HepG2 (cell line): ENCODE measurements around the gene CFAP97D1. TPM values are rescaled to one million over a fixed set of nuclear protein-coding genes. Genes with fewer than 3 reads are reported as not detected.

Experiments used
- CREBL2 ChIP-seq: sonication (generic); formaldehyde crosslinking; IDR thresholded peaks from 2 replicates; pipeline ENCODE4 v1.8.1; 2023; ENCODE audit warnings: missing genetic modification reagents, mild to moderate bottlenecking, borderline replicate concordance
- MEIS2 ChIP-seq: sonication (generic); formaldehyde crosslinking; IDR thresholded peaks from 2 replicates; pipeline ENCODE4 v1.9.0; 2021; ENCODE audit warnings: mild to moderate bottlenecking, missing genetic modification reagents
- PBX3 ChIP-seq: sonication (generic); formaldehyde crosslinking; IDR thresholded peaks from 2 replicates; pipeline ENCODE4 v1.8.1; 2023; ENCODE audit warnings: missing genetic modification reagents, inconsistent platforms, borderline replicate concordance
- SNAPC4 ChIP-seq: sonication (generic); formaldehyde crosslinking; IDR thresholded peaks from 2 replicates; pipeline ENCODE4 v1.4.0; 2020; ENCODE audit warnings: mild to moderate bottlenecking, missing genetic modification reagents
- SOX5 ChIP-seq: IDR thresholded peaks from 2 replicates; pipeline ENCODE4 v1.6.1; 2016; ENCODE audit warnings: borderline replicate concordance
- TERF1 ChIP-seq: sonication (generic); formaldehyde crosslinking; IDR thresholded peaks from 2 replicates; pipeline ENCODE4 v1.8.0; 2022; ENCODE audit warnings: mild to moderate bottlenecking, missing genetic modification reagents, moderate library complexity
- THAP8 ChIP-seq: sonication (generic); formaldehyde crosslinking; IDR thresholded peaks from 2 replicates; pipeline ENCODE4 v1.5.1; 2020; ENCODE audit warnings: missing genetic modification reagents, mild to moderate bottlenecking, borderline replicate concordance
- ZBTB34 ChIP-seq: sonication (generic); formaldehyde crosslinking; IDR thresholded peaks from 2 replicates; pipeline ENCODE4 v1.8.0; 2022; ENCODE audit warnings: mild to moderate bottlenecking, missing genetic modification reagents
- ZBTB49 ChIP-seq: sonication (generic); formaldehyde crosslinking; IDR thresholded peaks from 2 replicates; pipeline ENCODE4 v1.4.0; 2020; ENCODE audit warnings: missing genetic modification reagents, borderline replicate concordance
- ZMAT3 ChIP-seq: sonication (generic); formaldehyde crosslinking; conservative IDR thresholded peaks from 2 replicates; pipeline ENCODE4 v1.7.0; 2021; ENCODE audit warnings: missing genetic modification reagents
- ZNF335 ChIP-seq: sonication (generic); formaldehyde crosslinking; IDR thresholded peaks from 2 replicates; pipeline ENCODE4 v1.4.0; 2020; ENCODE audit warnings: missing genetic modification reagents
- ZNF44 ChIP-seq: sonication (generic); formaldehyde crosslinking; IDR thresholded peaks from 2 replicates; pipeline ENCODE4 v1.5.1; 2020; ENCODE audit warnings: mild to moderate bottlenecking, missing genetic modification reagents
- ZNF441 ChIP-seq: sonication (generic); formaldehyde crosslinking; IDR thresholded peaks from 2 replicates; pipeline ENCODE4 v1.7.0; 2021; ENCODE audit warnings: missing genetic modification reagents, borderline replicate concordance
- ZNF549 ChIP-seq: sonication (generic); formaldehyde crosslinking; IDR thresholded peaks from 2 replicates; pipeline ENCODE4 v1.5.0; 2020; ENCODE audit warnings: missing genetic modification reagents
- ZNF777 ChIP-seq: sonication (generic); formaldehyde crosslinking; IDR thresholded peaks from 2 replicates; pipeline ENCODE4 v1.4.0; 2020; ENCODE audit warnings: missing genetic modification reagents
- ZSCAN20 ChIP-seq: sonication (generic); formaldehyde crosslinking; IDR thresholded peaks from 2 replicates; pipeline ENCODE4 v1.4.0; 2020; ENCODE audit warnings: missing genetic modification reagents, mild to moderate bottlenecking, borderline replicate concordance
- polyA plus RNA-seq, 8 experiments: library from polyadenylated mRNA; depleted of rRNA in 3 of 8; stranded (reverse) in 7 of 8; unstranded in 1 of 8; fragments of >200 nt; fragmentation: Illumina TruSeq in 4 of 8; extraction: Trizol in 4 of 8; gene quantifications; 2 replicates each; pipeline versions ENCODE4 v1.2.1 to v1.2.3, GENCODE V29; 2011 to 2016; ENCODE audit warnings: low read depth in 4 of 8, missing spikeins in 1 of 8, mixed read lengths in 1 of 8; ENCODE audit not compliant: insufficient read depth in 1 of 8
- total RNA-seq, 5 experiments: library from RNA; depleted of rRNA; stranded (reverse); fragments of >200 nt; fragmentation: Illumina TruSeq; extraction: Trizol; gene quantifications; 2 replicates each; pipeline ENCODE4 v1.2.3, GENCODE V29; 2016; ENCODE audit warnings: low read depth in 1 of 5

The CFAP97D1 gene
- total and polyA plus RNA-seq, 2 of the 13 experiments (the other 11 are each of a cell fraction or from before 2014, with no cell fraction given): 0.02 TPM; not detected in 1

- TF ChIP-seq ZNF44: 0 out of 2 replicates have a peak, but pooled peaks have one; percentile 48
- TF ChIP-seq SOX5 (CRISPR knock-in tag): peak; percentile 62; the same call in 1 of the 2 replicates
- TF ChIP-seq ZNF441 (CRISPR knock-in tag): no peak
- TF ChIP-seq ZNF335 (CRISPR knock-in tag): 0 out of 2 replicates have a peak, but pooled peaks have one; percentile 40
- no peak for TF ChIP-seq ZSCAN20 (CRISPR knock-in tag)
- no peak for TF ChIP-seq PBX3 (CRISPR knock-in tag)
- TF ChIP-seq TERF1 (CRISPR knock-in tag): no peak
- TF ChIP-seq ZBTB49 (CRISPR knock-in tag): no peak
- no peak for TF ChIP-seq ZBTB34 (CRISPR knock-in tag)
- TF ChIP-seq CREBL2 (CRISPR knock-in tag): no peak
- no peak for TF ChIP-seq MEIS2
- TF ChIP-seq ZMAT3 (CRISPR knock-in tag): no peak
- TF ChIP-seq ZNF549: no peak
- no peak for TF ChIP-seq THAP8 (CRISPR knock-in tag)
- TF ChIP-seq ZNF777 (CRISPR knock-in tag): no peak
- no peak for TF ChIP-seq SNAPC4 (CRISPR knock-in tag)
Observed at GRCh38 chr17:43760254-43760852, 19.9 kb upstream of the CFAP97D1 start (continued).
